Measurements from ENCODE around the gene ZNF414.

ZNF414 gene

DNA sequence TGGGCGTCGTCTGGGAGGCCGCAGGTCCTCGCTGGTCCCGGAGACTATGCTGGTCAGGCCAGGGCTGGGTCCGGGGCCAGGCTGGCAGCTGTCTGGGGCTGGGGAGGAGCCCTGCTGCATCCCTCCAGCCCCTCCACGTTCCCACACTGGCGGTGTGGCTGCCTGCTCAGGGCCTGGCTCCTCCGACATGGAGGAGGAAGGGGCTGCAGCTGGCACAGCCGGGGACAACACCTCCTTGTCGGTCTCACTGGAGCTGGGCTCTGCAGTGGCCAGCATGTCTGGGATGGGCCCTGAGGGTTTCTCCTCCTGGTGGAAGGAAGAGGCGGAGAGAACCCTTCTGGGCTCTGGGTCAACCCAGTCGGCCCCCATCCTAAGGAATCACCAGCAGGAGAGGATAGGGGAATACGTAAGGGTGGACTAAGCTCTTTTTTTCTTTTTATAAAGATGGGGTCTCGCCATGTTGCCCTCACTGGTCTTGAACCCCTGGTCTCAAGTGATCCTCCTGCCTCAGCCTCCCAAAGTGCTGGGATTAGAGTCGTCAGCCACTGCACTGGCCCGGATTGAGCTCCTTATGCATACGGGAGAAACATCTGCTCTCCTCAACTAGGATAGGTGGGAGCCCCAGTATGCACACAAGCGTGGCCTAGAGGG lies 806 bp downstream of the ZNF414 start:
- peaks cover 12% of the 10 kb centered on the region for H3K79me2 ChIP-seq (ENCODE audit: insufficient read depth, low read length)
- no peak for TF ChIP-seq EZH2 (IDR thresholded peaks at IDR 0.05; ENCODE audit: borderline replicate concordance, low read depth, low read length, severe bottlenecking)
- TF ChIP-seq, protein P1, sequence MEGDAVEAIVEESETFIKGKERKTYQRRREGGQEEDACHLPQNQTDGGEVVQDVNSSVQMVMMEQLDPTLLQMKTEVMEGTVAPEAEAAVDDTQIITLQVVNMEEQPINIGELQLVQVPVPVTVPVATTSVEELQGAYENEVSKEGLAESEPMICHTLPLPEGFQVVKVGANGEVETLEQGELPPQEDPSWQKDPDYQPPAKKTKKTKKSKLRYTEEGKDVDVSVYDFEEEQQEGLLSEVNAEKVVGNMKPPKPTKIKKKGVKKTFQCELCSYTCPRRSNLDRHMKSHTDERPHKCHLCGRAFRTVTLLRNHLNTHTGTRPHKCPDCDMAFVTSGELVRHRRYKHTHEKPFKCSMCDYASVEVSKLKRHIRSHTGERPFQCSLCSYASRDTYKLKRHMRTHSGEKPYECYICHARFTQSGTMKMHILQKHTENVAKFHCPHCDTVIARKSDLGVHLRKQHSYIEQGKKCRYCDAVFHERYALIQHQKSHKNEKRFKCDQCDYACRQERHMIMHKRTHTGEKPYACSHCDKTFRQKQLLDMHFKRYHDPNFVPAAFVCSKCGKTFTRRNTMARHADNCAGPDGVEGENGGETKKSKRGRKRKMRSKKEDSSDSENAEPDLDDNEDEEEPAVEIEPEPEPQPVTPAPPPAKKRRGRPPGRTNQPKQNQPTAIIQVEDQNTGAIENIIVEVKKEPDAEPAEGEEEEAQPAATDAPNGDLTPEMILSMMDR (IDR thresholded peaks at IDR 0.05; ENCODE audit: borderline replicate concordance, extremely low read depth, low read length, poor library complexity, severe bottlenecking): no peak
- no peak for ATAC-seq (ENCODE audit: insufficient read depth, low read depth)

DNA sequence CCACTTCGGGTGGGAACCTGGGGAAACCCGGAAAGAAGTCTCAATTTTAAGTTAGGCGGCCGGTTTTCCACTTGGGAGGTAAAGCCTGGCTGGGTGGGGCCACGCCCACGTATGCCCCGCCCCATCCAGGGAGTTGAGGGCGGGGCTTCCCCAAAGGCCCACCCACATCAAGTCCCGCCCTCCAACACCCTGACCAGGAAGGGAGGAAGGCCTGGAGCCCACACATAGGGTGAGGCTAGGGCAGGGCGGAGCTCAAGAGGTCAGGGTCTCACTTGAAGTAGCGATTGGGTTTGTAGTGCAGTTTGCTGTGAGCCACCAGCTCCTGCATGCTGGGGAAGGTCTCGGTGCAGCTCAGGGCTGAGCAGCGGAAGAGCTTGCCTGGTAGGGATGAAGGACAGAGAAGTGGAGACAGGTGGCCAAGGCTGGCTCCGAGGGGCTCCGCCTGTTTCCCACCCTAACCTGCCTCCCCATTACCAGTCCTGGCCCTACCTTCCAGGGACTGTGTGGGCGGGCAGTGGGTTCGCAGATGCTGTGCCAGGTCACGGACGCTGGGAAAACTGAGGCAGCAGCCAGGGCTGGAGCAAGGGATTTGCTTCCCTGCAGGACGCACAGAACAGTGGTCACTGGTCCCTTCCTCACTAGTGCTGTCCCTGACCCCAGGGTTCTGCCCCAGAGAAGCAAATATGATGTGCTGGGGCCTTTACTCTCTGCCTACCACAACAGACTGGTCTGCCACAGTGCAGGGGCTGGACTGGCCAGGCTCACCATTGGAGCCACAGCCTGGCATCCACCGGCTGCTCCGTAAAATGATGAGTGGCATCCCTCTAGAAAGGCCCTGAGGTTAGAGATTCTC lies 1.6 kb downstream of the ZNF414 start:
- Histone ChIP-seq H4K20me1 (ENCODE audit: insufficient read depth, low read length) (no peaks in the 10 kb centered on the region), H3K36me3 (ENCODE audit: insufficient read depth, low read length) (peaks cover 13% of the 10 kb centered on the region; the same call in 1 of the 2 replicates), H3K79me2 (ENCODE audit: insufficient read depth, low read length) (peaks cover 12% of the 10 kb centered on the region), H3K9me3 (ENCODE audit: insufficient read depth, low read length, severe bottlenecking) (no peaks in the 10 kb centered on the region), H3K27me3 (ENCODE audit: insufficient read depth, low read length, poor library complexity) (no peaks in the 10 kb centered on the region), H3K9ac (ENCODE audit: low read depth, low read length) (peak overlapping the region; percentile 85), H3K4me1 (ENCODE audit: insufficient read depth, low read length) (peaks cover 30% of the 10 kb centered on the region), H3K27ac (ENCODE audit: low read length) (peak overlapping the region; percentile 40), H3K4me2 (ENCODE audit: insufficient read depth, low read length) (peak overlapping the region; percentile 69), H2AFZ (ENCODE audit: low read depth, low read length) (peak overlapping the region; percentile 28; the same call in 1 of the 2 replicates), H3K4me3 (ENCODE audit: low read depth in 1 of 2, low read length in 2 of 2) (peak overlapping the region in 1 of 2 experiments; percentile 63; a peak in 2 of 4 replicates)
- ATAC-seq (ENCODE audit: insufficient read depth, low read depth): no peak
- TF ChIP-seq, protein P1 (IDR thresholded peaks at IDR 0.05; ENCODE audit: borderline replicate concordance, extremely low read depth, low read length, poor library complexity, severe bottlenecking): no peak
- no peak for TF ChIP-seq EZH2 (IDR thresholded peaks at IDR 0.05; ENCODE audit: borderline replicate concordance, low read depth, low read length, severe bottlenecking)
- DNase-seq: peak; percentile 36

More for the DNA sequence above, 806 bp downstream of the ZNF414 start:
- peaks cover 13% of the 10 kb centered on the region; the same call in 1 of the 2 replicates for H3K36me3 ChIP-seq (ENCODE audit: insufficient read depth, low read length)
- H4K20me1 ChIP-seq (ENCODE audit: insufficient read depth, low read length): no peaks in the 10 kb centered on the region
- no peaks in the 10 kb centered on the region for H3K27me3 ChIP-seq (ENCODE audit: insufficient read depth, low read length, poor library complexity)
- H3K4me3 ChIP-seq (ENCODE audit: low read depth in 1 of 2, low read length in 2 of 2): peak overlapping the region; percentile 35 to 63; a peak in 3 of 4 replicates
- peak overlapping the region; percentile 87 for H3K27ac ChIP-seq (ENCODE audit: low read length)
- H3K4me2 ChIP-seq (ENCODE audit: insufficient read depth, low read length): peak overlapping the region; percentile 69
- no peak for DNase-seq
- H3K4me1 ChIP-seq (ENCODE audit: insufficient read depth, low read length): peaks cover 38% of the 10 kb centered on the region
- peak overlapping the region; percentile 90 for H2AFZ ChIP-seq (ENCODE audit: low read depth, low read length)
- H3K9ac ChIP-seq (ENCODE audit: low read depth, low read length): peak overlapping the region; percentile 85
- no peaks in the 10 kb centered on the region for H3K9me3 ChIP-seq (ENCODE audit: insufficient read depth, low read length, severe bottlenecking)

DNA sequence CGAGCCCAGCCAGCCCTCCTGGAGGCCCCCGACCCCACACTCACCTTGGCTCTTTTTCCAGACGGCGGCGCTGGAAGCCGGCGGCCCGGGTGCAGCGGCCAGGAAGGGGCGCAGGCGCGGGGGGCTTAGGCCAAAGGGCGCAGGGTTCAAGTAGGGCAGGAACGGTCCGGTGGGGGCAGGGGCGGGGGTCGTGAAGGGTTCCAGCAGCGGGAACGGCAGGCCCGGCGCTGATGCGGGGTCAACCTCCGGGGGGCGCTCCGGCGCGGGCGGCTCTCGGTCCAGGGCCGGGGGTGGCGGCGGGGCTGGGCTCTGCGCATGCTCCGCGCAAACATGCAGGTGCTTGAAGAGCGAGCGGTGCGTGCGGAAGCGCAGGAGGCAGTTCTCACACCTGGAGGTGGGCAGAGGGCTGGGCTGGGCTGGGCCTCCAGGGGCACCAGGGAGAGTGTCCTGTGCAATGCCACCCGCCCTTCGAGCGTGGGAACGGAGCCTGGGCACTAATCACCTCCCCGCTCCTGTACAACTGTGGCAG lies 2.3 kb downstream of the ZNF414 start:
- Histone ChIP-seq H3K9me3 (ENCODE audit: insufficient read depth, low read length, severe bottlenecking) (no peaks in the 10 kb centered on the region), H3K9ac (ENCODE audit: low read depth, low read length) (no peak overlapping the region), H3K27me3 (ENCODE audit: insufficient read depth, low read length, poor library complexity) (no peaks in the 10 kb centered on the region), H3K4me1 (ENCODE audit: insufficient read depth, low read length) (peaks cover 29% of the 10 kb centered on the region), H3K4me3 (ENCODE audit: low read depth in 1 of 2, low read length in 2 of 2) (no peak overlapping the region), H3K27ac (ENCODE audit: low read length) (no peak overlapping the region), H3K36me3 (ENCODE audit: insufficient read depth, low read length) (peaks cover 13% of the 10 kb centered on the region; the same call in 1 of the 2 replicates), H4K20me1 (ENCODE audit: insufficient read depth, low read length) (no peaks in the 10 kb centered on the region), H3K4me2 (ENCODE audit: insufficient read depth, low read length) (0 out of 2 replicates have a peak overlapping the region, but pooled peaks have one; percentile 12), H3K79me2 (ENCODE audit: insufficient read depth, low read length) (peaks cover 12% of the 10 kb centered on the region), H2AFZ (ENCODE audit: low read depth, low read length) (no peak overlapping the region)
- TF ChIP-seq EZH2 (IDR thresholded peaks at IDR 0.05; ENCODE audit: borderline replicate concordance, low read depth, low read length, severe bottlenecking): no peak
- TF ChIP-seq, protein P1 (IDR thresholded peaks at IDR 0.05; ENCODE audit: borderline replicate concordance, extremely low read depth, low read length, poor library complexity, severe bottlenecking): peak; percentile 25
- ATAC-seq (ENCODE audit: insufficient read depth, low read depth): no peak
- DNase-seq: no peak
